ENCODE results near the gene LRIT1.

Gene LRIT1

GRCh38 chr10:84214046-84214572, 27.2 kb downstream of the LRIT1 start:
- no peak for DNase-seq

- no peak for DNase-seq
Observed at GRCh38 chr10:84213076-84213475, 28.3 kb downstream of the LRIT1 start.

DNA sequence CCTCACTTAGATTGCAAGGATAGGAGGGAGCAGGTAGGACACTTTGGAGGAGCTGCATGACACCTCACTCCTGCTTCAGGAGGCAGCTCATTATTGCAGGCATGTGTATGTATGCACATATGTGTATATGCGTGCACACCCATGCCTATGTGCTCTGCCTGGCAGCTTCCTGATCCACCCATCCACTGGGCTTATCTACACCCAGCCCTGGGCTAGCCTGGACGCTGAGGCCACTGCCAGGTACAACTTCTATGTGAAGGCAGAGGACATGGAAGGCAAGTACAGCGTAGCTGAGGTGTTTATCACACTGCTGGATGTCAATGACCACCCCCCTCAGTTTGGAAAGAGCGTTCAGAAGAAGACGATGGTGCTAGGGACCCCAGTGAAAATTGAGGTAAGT, 29.3 kb downstream of the LRIT1 start:
- DNase-seq: no peak

DNA sequence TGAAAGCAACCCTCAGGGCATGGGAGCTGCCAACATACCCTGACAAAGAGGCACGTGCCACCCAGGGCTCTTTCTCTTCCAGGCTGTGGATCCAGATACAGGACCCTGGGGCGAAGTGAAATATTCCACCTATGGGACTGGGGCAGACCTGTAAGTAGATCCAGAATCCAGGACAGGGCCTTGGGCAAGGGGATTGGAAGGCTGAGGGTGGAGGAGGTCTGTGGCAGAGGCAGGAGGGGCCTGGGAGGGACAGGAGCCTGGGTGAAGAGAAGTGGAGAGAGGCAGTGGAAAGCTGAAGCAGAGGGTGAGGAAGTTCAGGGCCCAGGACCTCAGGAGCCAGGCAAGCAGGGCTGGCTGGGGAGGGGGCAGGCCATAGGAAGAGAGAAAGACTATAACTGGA, 29.8 kb downstream of the LRIT1 start:
- DNase-seq: no peak

DNA sequence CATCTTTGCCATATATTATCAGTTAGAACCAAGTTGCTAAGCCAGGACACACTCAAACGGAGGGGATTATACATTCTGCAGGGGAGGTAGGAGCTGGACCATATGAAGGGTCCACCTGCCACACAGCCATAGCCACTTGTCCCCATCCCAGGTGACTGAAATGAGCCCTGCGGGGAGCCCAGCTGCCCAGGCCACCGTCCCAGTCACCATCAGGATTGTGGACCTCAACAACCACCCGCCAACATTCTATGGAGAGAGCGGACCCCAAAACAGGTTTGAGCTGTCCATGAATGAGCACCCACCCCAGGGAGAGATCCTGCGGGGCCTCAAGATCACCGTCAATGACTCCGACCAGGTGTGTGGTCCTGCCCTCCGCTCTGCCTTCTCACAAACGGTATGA, 33.3 kb downstream of the LRIT1 start:
- DNase-seq: no peak

DNA sequence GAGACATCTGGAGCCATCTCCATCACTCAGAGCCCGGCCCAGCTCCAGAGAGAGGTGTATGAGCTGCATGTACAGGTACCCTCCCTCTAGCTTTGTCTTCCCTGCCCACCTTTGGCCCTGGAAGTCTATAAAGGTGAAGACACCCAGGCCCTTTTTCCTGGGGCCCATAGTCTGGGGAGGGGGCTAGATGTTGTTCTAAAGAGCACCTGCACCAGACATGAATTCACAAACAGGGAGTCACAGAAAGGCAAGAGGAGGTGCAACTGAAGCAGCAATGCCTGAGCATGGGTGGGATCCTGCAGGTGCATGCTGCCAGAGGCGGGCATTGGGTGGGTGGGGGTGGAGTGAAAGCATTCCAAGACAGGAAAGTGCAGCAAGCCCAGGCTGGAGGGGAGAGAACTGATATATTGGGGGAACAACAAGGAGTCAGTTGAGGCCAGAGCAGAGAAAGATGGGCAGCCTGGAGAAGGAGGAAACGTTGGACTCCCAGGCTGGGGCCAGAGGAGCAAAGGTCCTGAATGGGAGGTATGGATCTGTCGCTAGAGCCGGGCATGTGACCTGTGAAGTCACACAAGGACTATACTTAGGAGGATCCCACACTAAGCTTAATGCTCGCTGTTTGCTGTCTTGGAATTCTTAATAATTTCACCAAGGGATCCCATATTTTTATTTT, 35.4 kb downstream of the LRIT1 start:
- no peak for DNase-seq

DNA sequence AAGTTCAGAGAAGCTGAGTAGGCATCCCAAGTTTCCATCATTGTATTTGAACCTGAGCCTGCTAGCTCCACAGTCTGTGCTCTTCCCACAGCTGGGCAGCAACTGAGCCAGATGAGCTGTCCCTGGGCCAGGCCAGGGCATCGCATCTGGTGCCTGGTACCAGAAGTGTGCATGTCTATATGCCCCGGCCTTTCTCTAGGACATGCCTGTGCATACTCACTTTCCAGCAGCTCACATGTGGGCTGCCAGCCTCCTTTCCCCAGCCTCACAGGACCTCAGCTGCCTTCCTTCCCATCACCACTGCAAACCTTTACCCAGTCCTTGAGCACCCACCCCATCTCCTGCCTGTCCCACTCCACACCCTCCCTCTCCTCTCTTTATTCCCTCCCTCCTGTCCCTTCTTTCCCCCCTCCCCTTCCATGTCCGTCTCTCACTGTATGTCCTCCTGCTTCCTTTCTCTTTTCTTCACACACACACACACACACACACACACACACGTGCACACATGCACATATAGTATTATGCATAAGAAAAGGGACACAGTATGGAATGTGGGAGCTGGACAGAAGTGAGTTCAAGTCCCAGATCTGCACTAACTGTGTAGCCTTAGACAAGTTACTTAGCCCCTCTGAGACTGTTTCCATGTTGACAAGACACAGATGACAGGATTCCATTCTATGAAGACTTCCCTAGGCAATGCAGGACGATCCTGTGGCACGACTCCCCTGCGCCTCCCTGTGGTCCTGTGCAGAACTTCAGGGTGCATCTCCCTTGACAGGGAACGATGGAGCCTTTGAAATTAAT, 36.1 kb downstream of the LRIT1 start:
- DNase-seq: peak; percentile 37

- no peak for DNase-seq
Observed at GRCh38 chr10:84204610-84205009, 36.7 kb downstream of the LRIT1 start.

- peak; percentile 7 for DNase-seq
Observed at GRCh38 chr10:84204122-84204521, 37.2 kb downstream of the LRIT1 start.

- DNase-seq: no peak
Observed at GRCh38 chr10:84202349-84202748, 39.0 kb downstream of the LRIT1 start.

GRCh38 chr10:84201682-84202081, 39.7 kb downstream of the LRIT1 start:
- DNase-seq: no peak

DNA sequence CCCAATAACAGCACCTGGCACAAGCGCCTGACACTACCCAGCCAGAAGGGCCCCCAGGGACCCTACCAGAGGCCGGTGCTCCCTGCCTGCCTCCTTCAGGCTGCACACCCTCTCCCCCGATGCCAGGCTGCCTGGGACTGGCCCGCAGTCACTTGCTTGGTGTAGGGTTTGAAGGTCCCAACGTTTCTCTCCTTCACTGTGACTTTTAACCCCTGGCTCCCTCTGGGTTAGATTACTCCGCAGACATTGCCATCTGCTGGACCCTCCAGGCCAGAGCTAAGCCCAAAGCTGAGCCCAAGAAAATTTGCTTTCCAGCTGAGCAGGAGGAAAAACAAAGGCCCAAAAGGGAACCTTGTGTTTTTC, 40.1 kb downstream of the LRIT1 start:
- DNase-seq: no peak

- DNase-seq: no peak
Observed at GRCh38 chr10:84200537-84201243, 40.7 kb downstream of the LRIT1 start.

DNA sequence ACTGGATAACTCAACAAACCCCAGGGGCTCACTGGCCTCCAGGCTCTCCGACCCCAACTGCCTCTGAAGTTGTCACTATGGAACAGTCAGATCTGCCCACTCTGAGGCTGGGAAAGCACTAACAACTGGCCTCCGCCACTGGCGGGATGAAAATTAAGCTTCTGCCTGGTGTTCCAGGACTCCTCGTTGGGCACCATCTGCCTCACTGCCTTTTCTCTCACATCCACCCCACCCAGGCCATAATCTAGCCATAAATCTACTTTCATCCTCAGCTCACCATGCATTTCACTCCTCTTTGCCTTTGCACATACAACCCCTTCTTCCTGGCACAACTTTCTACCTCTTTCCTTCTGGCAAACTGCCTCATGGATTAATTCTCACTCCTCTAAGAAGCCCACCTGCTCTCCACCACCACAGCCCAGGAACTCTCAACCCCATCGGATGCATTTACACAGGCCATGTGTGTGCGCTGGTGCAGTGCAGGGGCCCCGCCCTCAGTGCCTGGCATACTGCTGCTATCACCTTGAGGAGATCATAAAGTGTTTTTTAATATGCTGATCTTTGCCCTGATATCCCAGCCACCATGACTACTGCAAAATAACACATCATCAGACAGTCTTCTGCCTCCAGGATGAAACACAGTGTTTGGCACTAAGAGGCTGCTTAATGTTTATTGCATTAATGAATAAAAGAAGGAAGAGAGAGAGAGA, 43.0 kb downstream of the LRIT1 start:
- DNase-seq: no peak

DNA sequence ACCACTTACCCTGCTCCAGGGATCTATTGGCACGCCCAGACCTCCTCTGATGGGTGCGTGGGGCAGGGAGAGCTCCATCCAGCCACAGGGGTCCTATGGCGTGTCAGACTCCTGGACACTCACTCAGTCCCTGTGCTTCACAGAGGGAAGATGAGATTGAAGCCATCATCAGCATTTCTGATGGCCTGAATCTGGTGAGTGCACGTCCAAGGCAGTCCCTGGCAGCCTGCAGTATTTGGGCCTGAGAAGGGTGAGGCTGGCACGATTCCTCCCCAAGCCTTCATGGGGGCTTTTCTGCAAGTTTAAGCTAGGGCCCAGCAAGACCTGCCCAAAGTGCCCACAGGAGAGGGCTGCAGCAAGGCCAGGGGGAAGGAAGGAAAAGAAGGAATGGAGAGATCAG, 43.7 kb downstream of the LRIT1 start:
- no peak for DNase-seq

DNA sequence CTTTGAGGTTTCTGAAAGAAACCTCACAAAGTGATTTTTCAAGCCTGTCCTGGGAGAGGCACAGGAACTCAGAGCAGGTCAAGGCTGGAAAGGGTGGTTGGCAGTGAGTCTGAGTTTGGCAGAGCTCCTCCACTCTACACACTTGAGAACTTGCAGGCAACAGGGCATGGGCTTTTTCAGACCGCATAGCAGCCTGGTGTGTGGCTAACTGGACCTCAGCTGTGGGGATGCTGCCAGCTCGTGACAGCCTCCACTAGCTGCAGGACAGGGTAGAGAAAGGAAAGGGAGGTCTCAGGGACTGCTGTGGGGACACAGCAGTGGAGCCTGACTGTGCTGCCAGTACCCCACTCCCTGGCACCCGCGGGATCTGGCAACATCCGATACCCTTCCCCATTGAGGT, 44.4 kb downstream of the LRIT1 start:
- no peak for DNase-seq

- DNase-seq: no peak
Observed at GRCh38 chr10:84196083-84196482, 45.3 kb downstream of the LRIT1 start.

- no peak for DNase-seq
Observed at GRCh38 chr10:84195044-84195830, 46.1 kb downstream of the LRIT1 start.

GRCh38 chr10:84194424-84195043, 46.8 kb downstream of the LRIT1 start, which contains the start of gene CDHR1:
Gene CDHR1, plus strand, starts transcription at chr10:84194537. Its CDS starts 224 bp downstream, at chr10:84194761.
- peak; percentile 28 for DNase-seq

DNA sequence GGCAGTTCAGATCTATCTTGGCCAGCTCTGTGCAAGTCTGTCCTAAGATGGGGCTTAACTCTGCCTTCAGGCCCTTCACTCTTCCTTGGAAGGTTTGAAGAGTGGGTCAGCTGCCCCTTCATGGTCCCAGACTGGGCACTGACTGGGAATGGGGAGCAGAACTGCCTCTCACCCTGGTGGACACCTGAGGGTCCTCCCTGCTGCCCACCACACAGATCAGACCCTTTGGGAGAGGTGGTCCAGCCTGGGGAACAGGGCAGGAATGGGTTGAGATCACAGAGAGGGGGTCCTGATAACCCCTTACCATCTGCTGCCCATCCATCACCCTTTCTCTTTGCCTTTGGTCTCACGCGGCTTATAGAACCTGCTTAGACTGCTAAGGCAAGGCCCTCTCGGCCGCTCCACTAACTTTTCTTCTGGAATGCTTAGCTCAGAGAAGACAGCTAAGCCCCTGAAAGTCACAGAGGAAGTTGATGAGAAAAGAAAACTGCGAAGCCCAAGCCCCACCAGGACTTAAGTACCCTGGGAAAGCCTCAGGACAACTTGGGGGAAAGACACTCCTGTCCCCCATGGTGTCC, 47.4 kb downstream of the LRIT1 start:
- DNase-seq: no peak

GRCh38 chr10:84193327-84193726, 48.0 kb downstream of the LRIT1 start:
- DNase-seq: no peak

Measured in MV-4-11 (cell line).